MM.1S (cell line): ENCODE measurements around the gene ZNF526.

Experiments used
- DNase-seq: peaks from one replicate; pipeline ENCODE4 v3.0.0-alpha.2; 2015
- H2AFZ ChIP-seq: fragments of 300-600 bp; sonication (generic); 2 replicates; pipeline ENCODE4 v1.6.0; 2016; ENCODE audit warnings: antibody characterized with exemption, low read length
- H3F3A ChIP-seq: fragments of 300-600 bp; sonication (generic); 2 replicates; pipeline ENCODE4 v1.6.1; 2016; ENCODE audit warnings: mild to moderate bottlenecking, antibody characterized with exemption, low read length, moderate library complexity, mixed read lengths; ENCODE audit not compliant: insufficient read depth
- H3K27ac ChIP-seq: fragments of 300-600 bp; sonication (generic); 2 replicates; pipeline ENCODE4 v1.5.1; 2016; ENCODE audit warnings: mild to moderate bottlenecking, low read length
- H3K27me3 ChIP-seq: fragments of 300-600 bp; sonication (generic); replicated peaks from 2 replicates; pipeline ENCODE4 v1.6.0; 2016; ENCODE audit warnings: low read length; ENCODE audit not compliant: insufficient read depth
- H3K36me3 ChIP-seq: fragments of 300-600 bp; sonication (generic); replicated peaks from 2 replicates; pipeline ENCODE4 v1.6.1; 2016; ENCODE audit warnings: mild to moderate bottlenecking, low read length, mixed read lengths; ENCODE audit not compliant: insufficient read depth
- H3K4me1 ChIP-seq: fragments of 300-600 bp; sonication (generic); 2 replicates; pipeline ENCODE4 v1.6.1; 2016; ENCODE audit warnings: low read length, mixed read lengths
- H3K4me2 ChIP-seq: fragments of 300-600 bp; sonication (generic); 2 replicates; pipeline ENCODE4 v1.6.0; 2016; ENCODE audit warnings: low read depth, low read length
- H3K4me3 ChIP-seq: fragments of 300-600 bp; sonication (generic); 2 replicates; pipeline ENCODE4 v1.5.1; 2016; ENCODE audit warnings: low read length, mixed read lengths
- H3K79me2 ChIP-seq: fragments of 300-600 bp; sonication (generic); 2 replicates; pipeline ENCODE4 v1.6.1; 2016; ENCODE audit warnings: mixed run types, low read length, mixed read lengths
- H3K9ac ChIP-seq: fragments of 300-600 bp; sonication (generic); 2 replicates; pipeline ENCODE4 v1.6.1; 2016; ENCODE audit warnings: low read length, mixed read lengths
- H3K9me2 ChIP-seq: fragments of 300-600 bp; sonication (generic); replicated peaks from 2 replicates; pipeline ENCODE4 v1.6.1; 2016; ENCODE audit warnings: mild to moderate bottlenecking, low read length, mixed read lengths; ENCODE audit not compliant: insufficient read depth
- H3K9me3 ChIP-seq: fragments of 300-600 bp; sonication (generic); replicated peaks from 2 replicates; pipeline ENCODE4 v1.6.1; 2016; ENCODE audit warnings: mild to moderate bottlenecking, low read length, mixed read lengths; ENCODE audit not compliant: insufficient read depth
- H4K20me1 ChIP-seq: fragments of 300-600 bp; sonication (generic); 2 replicates; pipeline ENCODE4 v1.6.1; 2016; ENCODE audit warnings: mild to moderate bottlenecking, low read length, moderate library complexity, mixed read lengths; ENCODE audit not compliant: insufficient read depth
- EZH2 ChIP-seq: fragments of 300-600 bp; sonication (generic); optimal IDR thresholded peaks from 2 replicates; pipeline ENCODE3; 2017; ENCODE audit warnings: low read depth, mild to moderate bottlenecking, antibody characterized with exemption, low read length, mixed read lengths
- EZH2phosphoT487 ChIP-seq: fragments of 300-600 bp; sonication (generic); IDR thresholded peaks from 2 replicates; pipeline ENCODE4 v1.6.1; 2018; ENCODE audit warnings: antibody characterized with exemption, low read length
- TF ChIP-seq, protein P1 (sequence below): fragments of 300-600 bp; sonication (generic); IDR thresholded peaks from 2 replicates; pipeline ENCODE4 v1.5.1; 2016; ENCODE audit warnings: antibody characterized with exemption, low read length, mixed read lengths

The ZNF526 gene

DNA sequence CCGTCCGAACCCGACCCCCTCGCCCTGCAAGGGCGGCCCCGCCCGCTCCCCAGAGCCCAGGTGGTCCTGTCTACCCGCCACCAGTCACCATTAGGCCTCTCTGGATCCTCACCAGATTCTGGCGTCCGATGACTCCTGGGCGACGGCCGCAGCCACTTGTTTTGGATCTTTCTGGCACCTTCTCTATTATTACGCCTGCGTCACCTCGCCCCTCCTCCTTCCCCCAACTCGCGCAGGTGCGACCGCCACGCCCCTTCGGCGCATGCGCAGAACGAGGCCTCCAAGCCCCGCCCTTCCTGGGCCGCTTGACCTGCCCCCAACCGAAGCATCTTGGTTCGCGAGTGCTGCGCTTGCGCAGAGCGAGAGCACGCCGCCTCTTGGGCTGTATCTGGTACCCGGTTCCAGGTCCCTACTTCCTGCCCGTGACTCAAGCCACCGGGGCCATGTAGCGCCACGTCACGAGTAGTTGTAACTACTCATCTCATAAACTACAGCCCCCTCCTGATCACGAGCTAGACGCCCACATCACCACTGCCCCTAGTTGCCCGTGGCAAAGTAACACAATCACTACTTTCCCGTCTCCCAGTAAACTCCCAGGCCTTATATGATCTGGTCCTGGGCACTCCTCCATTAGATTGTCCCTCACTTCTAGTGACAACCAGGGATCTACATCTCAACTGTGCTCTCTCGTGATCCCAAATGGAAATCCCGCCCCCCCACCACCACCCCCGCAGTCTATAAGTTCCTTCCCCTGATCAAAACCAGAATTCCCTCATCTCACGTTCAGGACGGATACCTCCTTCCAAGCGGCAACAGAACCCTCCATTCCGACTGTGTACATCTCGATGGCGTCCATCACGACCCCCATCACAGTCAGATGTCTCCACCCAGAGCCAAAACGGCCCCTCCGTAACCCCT lies 2.3 kb upstream of the ZNF526 start, which contains the start of gene DEDD2:
DEDD2 (minus strand) TSS at position 158 of the 918 bp plus-strand sequence. CDS start 670 bp downstream, outside the sequence.
- Histone ChIP-seq H3K27ac (peak within 1 kb of the TSS; percentile 79), H3K9ac (peak within 1 kb of the TSS; percentile 96), H3K4me1 (peaks cover 24% of the 10 kb centered on the region)

DNA sequence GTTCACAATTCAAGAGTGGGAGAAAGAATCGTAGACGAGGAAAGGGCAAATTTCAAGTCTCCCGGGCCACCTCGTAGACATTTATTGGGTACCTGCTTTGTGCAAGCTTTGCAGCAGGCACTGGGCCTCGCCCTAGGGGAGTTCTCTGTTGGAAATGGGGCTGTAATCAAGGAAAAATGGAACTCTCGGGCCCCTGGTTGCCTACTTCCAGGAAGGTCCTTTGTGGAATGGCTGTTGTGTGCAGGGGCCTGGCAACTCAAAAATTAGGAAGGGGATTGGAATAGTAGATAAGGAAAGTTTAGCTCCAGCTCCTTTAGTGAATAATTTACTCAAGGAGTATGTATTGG lies 612 bp downstream of the ZNF526 start:
- DNase-seq: no peak
- Histone ChIP-seq H4K20me1 (peaks cover 6% of the 10 kb centered on the region; the same call in 1 of the 2 replicates), H3K27ac (no peak overlapping the region), H3K27me3 (no peaks in the 10 kb centered on the region), H3F3A (peaks cover 6% of the 10 kb centered on the region), H3K9ac (peak overlapping the region; percentile 85), H3K9me3 (no peaks in the 10 kb centered on the region), H3K36me3 (no peaks in the 10 kb centered on the region; the same call in 1 of the 2 replicates), H3K4me2 (peak overlapping the region; percentile 84), H3K9me2 (no peaks in the 10 kb centered on the region), H3K4me1 (peaks cover 11% of the 10 kb centered on the region), H3K79me2 (peaks cover 72% of the 10 kb centered on the region), H2AFZ (peak overlapping the region; percentile 75), H3K4me3 (peak overlapping the region; percentile 93)
- TF ChIP-seq EZH2phosphoT487 (no peak), EZH2 (no peak)
- TF ChIP-seq, protein P1, sequence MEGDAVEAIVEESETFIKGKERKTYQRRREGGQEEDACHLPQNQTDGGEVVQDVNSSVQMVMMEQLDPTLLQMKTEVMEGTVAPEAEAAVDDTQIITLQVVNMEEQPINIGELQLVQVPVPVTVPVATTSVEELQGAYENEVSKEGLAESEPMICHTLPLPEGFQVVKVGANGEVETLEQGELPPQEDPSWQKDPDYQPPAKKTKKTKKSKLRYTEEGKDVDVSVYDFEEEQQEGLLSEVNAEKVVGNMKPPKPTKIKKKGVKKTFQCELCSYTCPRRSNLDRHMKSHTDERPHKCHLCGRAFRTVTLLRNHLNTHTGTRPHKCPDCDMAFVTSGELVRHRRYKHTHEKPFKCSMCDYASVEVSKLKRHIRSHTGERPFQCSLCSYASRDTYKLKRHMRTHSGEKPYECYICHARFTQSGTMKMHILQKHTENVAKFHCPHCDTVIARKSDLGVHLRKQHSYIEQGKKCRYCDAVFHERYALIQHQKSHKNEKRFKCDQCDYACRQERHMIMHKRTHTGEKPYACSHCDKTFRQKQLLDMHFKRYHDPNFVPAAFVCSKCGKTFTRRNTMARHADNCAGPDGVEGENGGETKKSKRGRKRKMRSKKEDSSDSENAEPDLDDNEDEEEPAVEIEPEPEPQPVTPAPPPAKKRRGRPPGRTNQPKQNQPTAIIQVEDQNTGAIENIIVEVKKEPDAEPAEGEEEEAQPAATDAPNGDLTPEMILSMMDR: no peak

More for the DNA sequence above, 2.3 kb upstream of the ZNF526 start, which contains the start of gene DEDD2:
- peaks cover 18% of the 10 kb centered on the region for H4K20me1 ChIP-seq
- peak within 1 kb of the TSS; percentile 96 for H3K4me2 ChIP-seq
- H3F3A ChIP-seq: peaks cover 6% of the 10 kb centered on the region
- no peaks in the 10 kb centered on the region for H3K9me2 ChIP-seq
- peak within 1 kb of the TSS; percentile 82 for H2AFZ ChIP-seq
- TF ChIP-seq, protein P1: no peak
- TF ChIP-seq EZH2phosphoT487 (no peak), EZH2 (no peak)
- no peaks in the 10 kb centered on the region for H3K9me3 ChIP-seq
- H3K36me3 ChIP-seq: peaks cover 7% of the 10 kb centered on the region; the same call in 1 of the 2 replicates
- H3K27me3 ChIP-seq: no peaks in the 10 kb centered on the region
- H3K79me2 ChIP-seq: peaks cover 81% of the 10 kb centered on the region
- H3K4me3 ChIP-seq: peak within 1 kb of the TSS; percentile 77
- peak; percentile 98 for DNase-seq

DNA sequence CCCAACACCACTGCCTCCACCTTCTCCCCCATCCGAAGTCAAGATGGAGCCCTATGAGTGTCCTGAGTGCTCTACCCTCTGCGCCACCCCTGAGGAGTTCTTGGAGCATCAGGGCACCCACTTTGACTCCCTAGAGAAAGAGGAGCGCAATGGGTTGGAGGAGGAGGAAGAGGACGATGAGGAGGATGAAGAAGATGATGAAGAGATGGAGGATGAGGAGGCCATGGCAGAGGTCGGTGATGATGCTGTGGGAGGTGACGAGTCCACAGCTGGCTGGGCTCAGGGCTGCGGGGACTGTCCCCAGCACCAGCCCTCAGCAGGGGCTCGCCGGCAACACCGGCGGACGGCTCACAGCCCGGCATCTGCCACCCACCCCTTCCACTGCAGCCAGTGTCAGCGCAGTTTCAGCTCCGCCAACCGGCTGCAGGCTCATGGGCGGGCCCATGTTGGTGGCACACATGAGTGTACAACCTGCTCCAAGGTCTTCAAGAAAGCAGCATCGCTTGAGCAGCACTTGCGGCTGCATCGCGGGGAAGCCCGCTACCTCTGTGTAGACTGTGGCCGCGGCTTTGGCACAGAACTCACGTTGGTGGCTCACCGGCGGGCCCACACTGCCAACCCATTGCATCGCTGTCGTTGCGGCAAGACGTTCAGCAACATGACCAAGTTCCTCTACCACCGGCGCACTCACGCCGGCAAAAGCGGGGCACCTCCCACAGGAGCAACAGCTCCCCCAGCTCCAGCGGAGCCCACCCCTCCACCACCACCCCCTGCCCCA lies 5.0 kb downstream of the ZNF526 start:
- no peak for DNase-seq
- H3F3A ChIP-seq: no peaks in the 10 kb centered on the region
- peaks cover 75% of the 10 kb centered on the region for H3K79me2 ChIP-seq
- no peak overlapping the region for H3K4me3 ChIP-seq
- no peaks in the 10 kb centered on the region for H3K9me3 ChIP-seq
- H3K9ac ChIP-seq: no peak overlapping the region
- no peaks in the 10 kb centered on the region for H3K4me1 ChIP-seq
- no peak overlapping the region for H2AFZ ChIP-seq
- no peak overlapping the region for H3K4me2 ChIP-seq
- no peak for TF ChIP-seq EZH2phosphoT487
- TF ChIP-seq, protein P1: no peak
- no peak for TF ChIP-seq EZH2
- no peaks in the 10 kb centered on the region; the same call in 1 of the 2 replicates for H3K36me3 ChIP-seq
- no peaks in the 10 kb centered on the region for H4K20me1 ChIP-seq
- H3K27me3 ChIP-seq: no peaks in the 10 kb centered on the region
- H3K9me2 ChIP-seq: no peaks in the 10 kb centered on the region
- H3K27ac ChIP-seq: no peak overlapping the region
